AG09319 (cell line): ENCODE measurements around the gene IVL.

Experiments
- DNase-seq: peaks from one replicate; pipeline ENCODE4 v3.0.0-alpha.2; 2010; ENCODE audit warnings: low read depth; ENCODE audit errors: extremely low read depth
- CTCF ChIP-seq: IDR thresholded peaks from 2 replicates; pipeline ENCODE4 v1.5.1; 2011; ENCODE audit warnings: low read depth, mild to moderate bottlenecking, inconsistent platforms, low read length, moderate library complexity

Gene IVL

GRCh38 chr1:152951711-152952110, 43.4 kb downstream of the IVL start:
- no peak for TF ChIP-seq CTCF
- DNase-seq, result no peak

- TF ChIP-seq CTCF, result no peak
- no peak for DNase-seq
Observed at GRCh38 chr1:152953761-152954160, 45.4 kb downstream of the IVL start.

GRCh38 chr1:152954436-152954835, 46.1 kb downstream of the IVL start:
- no peak for DNase-seq
- TF ChIP-seq CTCF, result no peak

- no peak for DNase-seq
- no peak for TF ChIP-seq CTCF
Observed at GRCh38 chr1:152957561-152957960, 49.2 kb downstream of the IVL start.

GRCh38 chr1:152959273-152959672, 50.9 kb downstream of the IVL start:
- TF ChIP-seq CTCF, result no peak

GRCh38 chr1:152959801-152960451, 51.6 kb downstream of the IVL start:
- no peak for TF ChIP-seq CTCF
- no peak for DNase-seq

More at GRCh38 chr1:152959273-152959672, 50.9 kb downstream of the IVL start:
- DNase-seq, result no peak

- TF ChIP-seq CTCF, result no peak
- DNase-seq, result no peak
Observed at GRCh38 chr1:152960452-152961044, 52.2 kb downstream of the IVL start.
